Activated naive CD4-positive, alpha-beta T cell treated with anti-CD3 and anti-CD28 coated beads, Interleukin-2, amount 10 ng/mL, durations not matched to agents 7 days and 5 days (primary cell): ENCODE data around the gene CACNA1H.
"Not testable (repeated sequence)": the region's sequence is repeated elsewhere in the genome, so short reads cannot be mapped to it uniquely, and the experiment has no call there.

ENCODE experiments used
- CTCF ChIA-PET: fragments of 350-600 bp; sonication (Branson Sonifier 250); formaldehyde crosslinking; loops from one replicate; lab custom pipeline; 2021; ENCODE audit warnings: antibody characterized with exemption; lab: Charles Lee
- DNase-seq: peaks from one replicate; pipeline ENCODE4 v3.0.0-alpha.2; 2020
- H3K27ac Mint-ChIP-seq: one replicate; pipeline ENCODE4 v1.8.0; 2021; ENCODE audit warnings: mild to moderate bottlenecking, moderate library complexity, mixed read lengths
- H3K27me3 Mint-ChIP-seq: one replicate; pipeline ENCODE4 v1.8.0; 2021; ENCODE audit warnings: mild to moderate bottlenecking, mixed read lengths
- H3K36me3 Mint-ChIP-seq: one replicate; pipeline ENCODE4 v1.8.0; 2021; ENCODE audit warnings: mixed read lengths
- H3K4me1 Mint-ChIP-seq: one replicate; pipeline ENCODE4 v1.8.0; 2021; ENCODE audit warnings: mixed read lengths
- H3K4me3 Mint-ChIP-seq: one replicate; pipeline ENCODE4 v1.8.0; 2021; ENCODE audit warnings: mild to moderate bottlenecking, moderate library complexity, mixed read lengths
- H3K9me3 Mint-ChIP-seq: one replicate; pipeline ENCODE4 v1.8.0; 2021; ENCODE audit warnings: mixed read lengths

CACNA1H gene

DNA sequence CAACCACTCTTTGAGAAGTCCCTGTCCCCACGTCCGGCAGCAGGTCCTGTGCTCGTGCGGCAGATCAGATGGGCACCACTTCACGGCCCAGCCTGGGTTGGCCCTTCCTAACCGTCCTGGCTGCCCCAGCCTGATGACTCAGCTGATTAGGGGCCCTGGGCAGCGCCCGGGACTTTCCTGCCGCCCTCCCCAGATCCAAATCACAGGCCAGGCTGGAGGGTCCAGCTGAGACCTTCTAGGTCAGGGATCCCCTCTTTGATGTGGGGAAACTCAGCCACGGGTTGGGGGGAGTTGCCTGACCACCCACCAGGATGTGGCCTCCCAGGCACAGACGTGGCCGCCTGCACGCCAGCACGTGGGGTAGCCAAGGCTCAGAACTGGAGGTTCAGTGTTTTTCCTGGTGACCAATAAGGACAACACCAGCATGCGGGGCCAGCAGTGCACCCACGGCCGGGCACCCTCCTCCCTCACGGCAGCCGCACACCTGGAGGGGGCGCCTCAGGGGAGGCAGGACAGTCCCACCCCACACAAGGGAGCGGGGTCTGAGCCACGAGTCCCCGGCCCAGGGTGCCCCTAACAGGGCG lies 72.9 kb downstream of the CACNA1H start:
- H3K4me3 Mint-ChIP-seq, H3K27me3 Mint-ChIP-seq, H3K9me3 Mint-ChIP-seq, CTCF ChIA-PET, H3K4me1 Mint-ChIP-seq, DNase-seq, H3K27ac Mint-ChIP-seq, H3K36me3 Mint-ChIP-seq: not testable (repeated sequence)

DNA sequence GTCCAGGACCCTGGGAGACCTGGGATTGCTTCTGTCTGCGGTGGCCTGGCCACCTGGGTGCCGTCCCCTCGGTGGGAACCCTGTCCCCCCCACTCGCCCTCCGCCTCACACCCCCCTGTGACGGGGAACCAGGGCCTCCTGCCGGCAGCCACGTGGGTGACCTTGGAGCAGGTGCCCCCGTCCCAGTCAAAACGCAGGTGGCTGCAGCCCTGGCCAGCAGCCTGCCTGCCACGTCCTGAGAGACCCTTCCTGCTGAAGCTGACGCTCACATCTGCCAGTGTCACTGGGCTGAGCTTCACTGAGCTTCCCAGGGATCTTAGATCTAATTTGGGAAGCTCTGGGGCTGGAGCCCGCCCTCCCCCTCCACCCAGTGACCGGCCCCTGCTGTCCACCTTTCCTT lies 73.8 kb downstream of the CACNA1H start:
- H3K36me3 Mint-ChIP-seq, H3K27ac Mint-ChIP-seq, H3K4me1 Mint-ChIP-seq, H3K27me3 Mint-ChIP-seq, CTCF ChIA-PET, H3K4me3 Mint-ChIP-seq, H3K9me3 Mint-ChIP-seq, DNase-seq: not testable (repeated sequence)

DNA sequence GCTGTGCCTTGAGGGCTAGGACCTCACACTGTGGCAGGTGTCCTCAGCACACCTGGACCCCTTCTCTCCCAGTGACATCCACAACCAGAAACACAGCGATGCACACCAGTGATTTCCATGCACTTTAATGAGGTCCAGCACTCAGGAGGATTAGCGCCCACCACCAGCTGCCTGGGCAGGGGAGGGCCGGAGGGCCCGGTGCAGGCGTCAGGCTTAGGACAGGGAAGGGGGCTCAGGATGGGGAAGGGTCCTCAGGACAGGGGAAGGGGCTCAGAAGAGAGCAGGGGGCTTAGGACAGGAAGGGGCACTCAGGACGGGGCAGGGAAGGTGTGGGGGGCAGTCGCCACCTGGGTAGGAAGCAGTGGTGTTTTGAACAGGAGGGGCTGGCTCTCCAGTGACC lies 75.3 kb downstream of the CACNA1H start:
- H3K36me3 Mint-ChIP-seq, CTCF ChIA-PET, DNase-seq, H3K4me1 Mint-ChIP-seq, H3K9me3 Mint-ChIP-seq, H3K4me3 Mint-ChIP-seq, H3K27ac Mint-ChIP-seq, H3K27me3 Mint-ChIP-seq: not testable (repeated sequence)

DNA sequence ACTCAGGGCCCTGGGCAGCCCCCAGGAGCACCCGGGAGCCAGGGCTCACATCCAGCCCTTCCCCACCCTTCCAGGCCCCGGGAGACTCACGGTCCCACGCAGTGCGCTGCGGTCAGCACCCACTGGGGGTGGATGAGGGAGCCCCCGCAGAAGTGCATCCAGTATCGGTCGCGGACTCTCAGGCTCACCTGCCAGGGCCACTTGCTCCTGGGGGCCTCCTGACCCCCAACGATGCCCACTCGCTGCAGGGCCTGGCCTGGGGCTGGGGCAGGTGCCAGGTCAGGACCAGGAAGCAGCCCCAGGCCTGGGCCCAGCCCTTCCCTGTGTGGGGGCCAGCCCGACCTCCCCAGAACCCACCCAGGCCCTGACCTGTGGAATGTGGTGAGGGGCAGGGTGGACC lies 76.6 kb downstream of the CACNA1H start:
- H3K36me3 Mint-ChIP-seq, CTCF ChIA-PET, H3K4me3 Mint-ChIP-seq, DNase-seq, H3K27me3 Mint-ChIP-seq, H3K27ac Mint-ChIP-seq, H3K9me3 Mint-ChIP-seq, H3K4me1 Mint-ChIP-seq: not testable (repeated sequence)

DNA sequence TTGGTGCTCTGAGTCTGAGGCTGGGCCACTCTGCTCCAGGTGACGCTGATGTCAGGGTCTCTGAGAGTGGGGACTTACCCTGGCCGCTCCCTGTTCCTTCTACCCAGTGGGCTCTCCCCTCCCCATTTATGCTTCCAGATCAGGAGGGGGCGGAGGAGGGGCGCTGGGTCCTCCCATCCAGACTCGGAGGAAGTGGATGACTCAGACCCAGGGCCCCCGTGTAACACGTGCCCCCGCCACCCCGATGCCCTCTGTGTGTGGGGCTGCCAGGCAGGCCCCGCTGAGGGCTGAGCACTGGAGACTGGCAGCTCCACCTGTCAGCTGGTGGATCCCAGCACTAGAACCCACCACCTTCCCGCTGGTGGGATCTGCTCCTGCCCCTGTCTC lies 77.2 kb downstream of the CACNA1H start, which contains the start of gene TPSB2:
TSS of gene TPSB2 (minus strand) at position 101 of the 387 bp plus-strand sequence. CDS start 233 bp downstream, outside the sequence.
- H3K4me3 Mint-ChIP-seq, H3K27me3 Mint-ChIP-seq, DNase-seq, H3K27ac Mint-ChIP-seq, CTCF ChIA-PET, H3K4me1 Mint-ChIP-seq, H3K36me3 Mint-ChIP-seq, H3K9me3 Mint-ChIP-seq: not testable (repeated sequence)

DNA sequence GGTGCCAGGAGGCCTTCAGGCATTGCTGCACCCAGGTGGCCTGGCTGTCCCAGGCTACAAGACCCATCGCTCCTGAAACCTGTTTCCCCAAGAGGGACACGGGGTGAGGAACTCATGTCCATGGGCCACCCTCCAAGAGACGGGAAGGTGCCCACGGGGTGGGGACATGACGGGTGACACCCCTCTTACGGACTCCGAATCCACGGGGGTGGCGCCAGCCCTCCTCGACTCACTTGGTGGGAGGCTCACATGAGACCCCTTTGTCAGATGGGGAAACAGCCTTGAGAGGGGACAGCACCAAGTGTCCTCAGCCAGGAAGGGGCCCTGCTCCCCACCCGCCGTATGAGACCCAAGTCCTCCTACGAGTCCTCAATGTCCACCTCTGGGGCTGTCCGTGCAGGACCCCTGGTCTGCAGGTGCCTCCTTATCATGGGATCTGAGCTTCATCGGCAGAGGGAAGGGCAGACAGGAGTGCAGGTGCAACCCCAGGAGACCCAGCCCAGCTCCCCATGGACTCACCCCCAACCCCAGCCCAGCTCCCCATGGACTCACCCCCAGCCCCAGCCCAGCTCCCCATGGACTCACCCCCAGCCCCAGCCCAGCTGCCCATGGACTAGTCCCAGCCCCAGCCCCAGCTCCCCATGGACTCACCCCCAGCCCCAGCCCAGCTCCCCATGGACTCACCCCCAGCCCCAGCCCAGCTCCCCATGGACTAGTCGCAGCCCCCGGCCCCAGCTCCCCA lies 77.7 kb downstream of the CACNA1H start:
- H3K27ac Mint-ChIP-seq, CTCF ChIA-PET, DNase-seq, H3K9me3 Mint-ChIP-seq, H3K36me3 Mint-ChIP-seq, H3K4me1 Mint-ChIP-seq, H3K4me3 Mint-ChIP-seq, H3K27me3 Mint-ChIP-seq: not testable (repeated sequence)

DNA sequence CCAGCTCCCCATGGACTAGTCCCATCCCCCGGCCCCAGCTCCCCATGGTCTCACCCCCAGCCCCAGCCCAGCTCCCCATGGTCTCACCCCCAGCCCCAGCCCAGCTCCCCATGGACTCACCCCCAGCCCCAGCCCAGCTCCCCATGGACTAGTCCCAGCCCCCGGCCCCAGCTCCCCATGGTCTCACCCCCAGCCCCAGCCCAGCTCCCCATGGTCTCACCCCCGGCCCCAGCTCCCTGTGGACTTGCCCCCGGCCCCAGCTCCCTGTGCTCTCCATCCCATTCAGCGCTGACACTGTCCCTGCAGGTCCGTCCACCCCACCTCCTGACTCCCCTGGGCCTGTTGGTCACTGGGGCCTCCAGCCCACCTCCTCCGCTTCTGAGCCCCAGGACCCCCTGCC lies 78.4 kb downstream of the CACNA1H start:
- H3K27ac Mint-ChIP-seq, H3K27me3 Mint-ChIP-seq: not testable (repeated sequence)

DNA sequence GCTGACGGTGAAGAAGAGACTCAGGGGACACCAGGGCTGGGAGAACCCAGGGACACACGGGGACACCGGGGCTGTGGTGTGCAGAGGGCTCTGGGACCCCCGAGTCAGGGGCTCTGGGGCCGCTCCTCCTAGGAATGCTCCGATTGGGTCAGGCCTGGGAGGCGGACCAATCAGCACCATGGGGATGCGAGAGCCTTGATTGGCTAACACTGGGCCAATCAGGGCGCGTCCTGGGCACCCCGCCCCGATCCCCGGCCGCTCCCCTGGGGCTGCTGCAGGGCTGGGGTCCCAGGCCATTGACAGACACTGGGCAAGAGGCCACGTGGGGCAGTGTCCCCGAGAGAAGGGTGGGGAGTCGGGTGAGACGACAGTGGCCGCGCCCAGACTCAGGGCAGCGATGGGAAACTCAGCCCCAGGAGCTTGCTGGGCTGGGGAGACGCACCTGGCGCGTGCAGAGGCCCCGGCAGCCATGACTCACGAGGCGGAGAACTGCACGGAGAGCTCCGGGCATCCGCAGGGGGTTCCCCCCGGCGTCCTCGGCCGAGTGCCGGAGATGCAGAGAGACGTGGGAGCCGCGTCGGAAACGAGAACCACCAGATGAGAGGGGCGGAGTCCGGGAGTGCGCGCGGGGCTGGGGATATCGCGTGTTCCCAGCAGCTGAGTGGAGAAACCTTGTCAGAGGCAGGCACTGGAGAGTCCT lies 79.3 kb downstream of the CACNA1H start:
- H3K27ac Mint-ChIP-seq, CTCF ChIA-PET, H3K4me1 Mint-ChIP-seq, H3K9me3 Mint-ChIP-seq, H3K27me3 Mint-ChIP-seq, H3K36me3 Mint-ChIP-seq, H3K4me3 Mint-ChIP-seq, DNase-seq: not testable (repeated sequence)

More for the DNA sequence above, 78.4 kb downstream of the CACNA1H start:
- H3K4me3 Mint-ChIP-seq, DNase-seq, H3K36me3 Mint-ChIP-seq, CTCF ChIA-PET, H3K4me1 Mint-ChIP-seq, H3K9me3 Mint-ChIP-seq: not testable (repeated sequence)

DNA sequence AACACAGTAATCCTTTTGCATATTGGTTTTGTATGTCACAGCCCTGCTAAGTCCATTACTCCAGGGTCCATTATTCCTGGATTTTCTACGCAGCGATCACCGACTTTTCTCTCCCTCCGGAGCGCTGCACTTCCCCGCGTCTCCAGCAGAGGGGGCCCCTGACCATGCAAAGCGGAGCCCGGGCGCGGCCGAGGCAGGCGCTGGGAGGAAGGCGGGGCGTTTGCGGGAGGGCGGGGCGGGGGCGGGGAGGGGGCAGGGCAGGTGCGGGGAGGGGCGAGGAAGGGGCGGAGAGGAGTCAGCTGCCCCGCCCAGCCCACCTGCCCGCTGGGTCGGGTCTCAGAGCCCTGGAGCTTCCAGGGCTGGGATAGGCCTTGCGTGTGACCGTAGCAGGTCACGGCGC lies 83.8 kb downstream of the CACNA1H start:
- H3K27me3 Mint-ChIP-seq, CTCF ChIA-PET, H3K27ac Mint-ChIP-seq, H3K9me3 Mint-ChIP-seq, H3K4me3 Mint-ChIP-seq, DNase-seq, H3K36me3 Mint-ChIP-seq, H3K4me1 Mint-ChIP-seq: not testable (repeated sequence)

DNA sequence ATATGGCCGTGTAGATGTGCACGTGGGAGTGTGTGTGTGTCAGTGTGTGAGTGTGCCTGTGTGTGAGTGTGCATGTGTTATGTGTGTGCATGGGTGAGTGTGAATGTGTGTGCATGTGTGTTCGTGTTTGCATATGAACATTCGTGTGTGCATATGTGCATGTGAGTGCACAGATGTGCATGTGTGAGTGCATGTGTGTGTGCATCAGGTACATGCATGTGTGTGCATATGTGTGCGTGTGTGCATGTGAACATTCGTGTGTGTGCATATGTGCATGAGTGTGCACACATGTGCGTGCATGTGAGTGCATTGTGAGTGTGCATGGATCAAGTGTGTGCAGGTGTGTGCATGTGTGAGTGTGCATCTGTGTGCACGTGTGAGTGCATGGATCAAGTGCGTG lies 85.1 kb downstream of the CACNA1H start:
- peaks cover 4% of the 10 kb centered on the region for H3K9me3 Mint-ChIP-seq
- CTCF ChIA-PET: no interaction called here
- H3K4me3 Mint-ChIP-seq: no peak overlapping the region
- H3K36me3 Mint-ChIP-seq: no peaks in the 10 kb centered on the region
- no peak for DNase-seq
- H3K4me1 Mint-ChIP-seq: no peaks in the 10 kb centered on the region
- no peaks in the 10 kb centered on the region for H3K27me3 Mint-ChIP-seq
- no peak overlapping the region for H3K27ac Mint-ChIP-seq

DNA sequence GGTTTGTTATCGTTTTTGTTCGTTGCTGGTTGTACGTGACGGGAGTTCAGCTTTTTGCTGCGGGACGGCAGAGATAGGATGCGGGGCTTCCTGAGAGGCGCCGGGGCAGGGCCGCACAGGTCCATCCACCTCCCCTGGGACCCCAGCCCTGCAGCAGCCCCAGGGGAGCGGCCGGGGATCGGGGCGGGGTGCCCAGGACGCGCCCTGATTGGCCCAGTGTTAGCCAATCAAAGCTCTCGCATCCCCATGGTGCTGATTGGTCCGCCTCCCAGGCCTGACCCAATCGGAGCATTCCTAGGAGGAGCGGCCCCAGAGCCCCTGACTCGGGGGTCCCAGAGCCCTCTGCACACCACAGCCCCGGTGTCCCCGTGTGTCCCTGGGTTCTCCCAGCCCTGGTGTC lies 86.0 kb downstream of the CACNA1H start:
- H3K27me3 Mint-ChIP-seq, DNase-seq, H3K9me3 Mint-ChIP-seq, H3K36me3 Mint-ChIP-seq, H3K27ac Mint-ChIP-seq, CTCF ChIA-PET, H3K4me3 Mint-ChIP-seq, H3K4me1 Mint-ChIP-seq: not testable (repeated sequence)

DNA sequence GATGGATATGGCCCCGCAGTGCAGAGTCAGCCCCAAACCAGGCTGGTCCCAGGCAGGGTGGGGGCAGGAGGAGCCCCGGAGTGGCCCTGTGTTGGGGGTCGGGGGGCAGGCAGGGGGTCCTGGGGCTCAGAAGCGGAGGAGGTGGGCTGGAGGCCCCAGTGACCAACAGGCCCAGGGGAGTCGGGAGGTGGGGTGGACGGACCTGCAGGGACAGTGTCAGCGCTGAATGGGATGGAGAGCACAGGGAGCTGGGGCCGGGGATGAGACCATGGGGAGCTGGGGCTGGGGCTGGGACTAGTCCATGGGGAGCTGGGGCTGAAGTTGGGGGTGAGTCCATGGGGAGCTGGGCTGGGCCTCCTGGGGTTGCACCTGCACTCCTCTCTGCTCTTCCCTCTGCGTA lies 86.7 kb downstream of the CACNA1H start:
- H3K27me3 Mint-ChIP-seq, H3K27ac Mint-ChIP-seq, DNase-seq, H3K9me3 Mint-ChIP-seq, H3K36me3 Mint-ChIP-seq, H3K4me3 Mint-ChIP-seq, CTCF ChIA-PET, H3K4me1 Mint-ChIP-seq: not testable (repeated sequence)

DNA sequence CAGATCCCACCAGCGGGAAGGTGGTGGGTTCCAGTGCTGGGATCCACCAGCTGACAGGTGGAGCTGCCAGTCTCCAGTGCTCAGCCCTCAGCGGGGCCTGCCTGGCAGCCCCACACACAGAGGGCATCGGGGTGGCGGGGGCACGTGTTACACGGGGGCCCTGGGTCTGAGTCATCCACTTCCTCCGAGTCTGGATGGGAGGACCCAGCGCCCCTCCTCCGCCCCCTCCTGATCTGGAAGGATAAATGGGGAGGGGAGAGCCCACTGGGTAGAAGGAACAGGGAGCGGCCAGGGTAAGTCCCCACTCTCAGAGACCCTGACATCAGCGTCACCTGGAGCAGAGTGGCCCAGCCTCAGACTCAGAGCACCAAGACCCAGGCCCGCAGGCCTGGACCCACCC lies 87.5 kb downstream of the CACNA1H start, which contains the start of gene TPSAB1:
TSS of gene TPSAB1 (plus strand) at position 270 of the 400 bp plus-strand sequence. CDS start 234 bp downstream, outside the sequence.
- H3K27me3 Mint-ChIP-seq, CTCF ChIA-PET, H3K36me3 Mint-ChIP-seq, H3K4me3 Mint-ChIP-seq, DNase-seq, H3K27ac Mint-ChIP-seq, H3K4me1 Mint-ChIP-seq, H3K9me3 Mint-ChIP-seq: not testable (repeated sequence)

DNA sequence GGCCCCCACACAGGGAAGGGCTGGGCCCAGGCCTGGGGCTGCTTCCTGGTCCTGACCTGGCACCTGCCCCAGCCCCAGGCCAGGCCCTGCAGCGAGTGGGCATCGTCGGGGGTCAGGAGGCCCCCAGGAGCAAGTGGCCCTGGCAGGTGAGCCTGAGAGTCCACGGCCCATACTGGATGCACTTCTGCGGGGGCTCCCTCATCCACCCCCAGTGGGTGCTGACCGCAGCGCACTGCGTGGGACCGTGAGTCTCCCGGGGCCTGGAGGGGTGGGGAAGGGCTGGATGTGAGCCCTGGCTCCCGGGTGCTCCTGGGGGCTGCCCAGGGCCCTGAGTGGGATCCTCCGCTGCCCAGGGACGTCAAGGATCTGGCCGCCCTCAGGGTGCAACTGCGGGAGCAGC lies 88.2 kb downstream of the CACNA1H start:
- H3K27ac Mint-ChIP-seq, H3K4me1 Mint-ChIP-seq, H3K9me3 Mint-ChIP-seq, CTCF ChIA-PET, DNase-seq, H3K4me3 Mint-ChIP-seq, H3K36me3 Mint-ChIP-seq: not testable (repeated sequence)
- H3K27me3 Mint-ChIP-seq: peaks cover 12% of the 10 kb centered on the region

DNA sequence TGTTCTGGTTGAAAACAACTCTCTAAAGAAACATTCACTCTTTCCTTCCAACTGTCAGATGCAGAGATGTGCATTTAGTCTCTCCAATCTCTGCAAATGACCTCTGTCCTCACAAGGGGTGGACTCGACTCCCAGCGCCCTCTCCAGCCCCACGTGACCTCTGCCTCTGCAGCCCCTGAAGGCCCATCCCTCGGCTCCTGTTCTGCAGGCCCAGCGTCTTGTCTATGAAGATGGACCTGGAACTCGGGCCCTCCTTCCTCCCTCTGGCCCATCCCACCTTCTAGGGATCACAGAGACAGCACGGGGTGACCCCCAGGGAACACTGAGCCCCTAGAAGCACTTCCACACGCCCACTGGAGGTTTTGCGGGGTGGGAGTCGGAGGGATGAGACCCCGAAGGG lies 90.5 kb downstream of the CACNA1H start:
- CTCF ChIA-PET, H3K4me1 Mint-ChIP-seq, H3K27ac Mint-ChIP-seq, H3K4me3 Mint-ChIP-seq, H3K36me3 Mint-ChIP-seq, H3K9me3 Mint-ChIP-seq, DNase-seq: not testable (repeated sequence)
- H3K27me3 Mint-ChIP-seq: peaks cover 27% of the 10 kb centered on the region
